Type B pancreatic cell (in vitro differentiated cells): ENCODE data around the gene PDPN. TPM values are rescaled to one million over a fixed set of nuclear protein-coding genes. Genes with fewer than 3 reads are reported as not detected.

ENCODE experiments used
- DNase-seq: peaks from one replicate; pipeline ENCODE4 v3.0.0; 2021; ENCODE audit warnings: mixed read lengths; ENCODE audit not compliant: unreplicated experiment; ENCODE audit errors: extremely low spot score
- H3K27ac Mint-ChIP-seq: 2 replicates; pipeline ENCODE4 v1.8.0; 2021; ENCODE audit warnings: mild to moderate bottlenecking, mixed read lengths
- H3K27me3 Mint-ChIP-seq: 2 replicates; pipeline ENCODE4 v1.8.0; 2021; ENCODE audit warnings: mixed read lengths
- H3K36me3 Mint-ChIP-seq: 2 replicates; pipeline ENCODE4 v1.8.0; 2021; ENCODE audit warnings: mixed read lengths
- H3K4me1 Mint-ChIP-seq: one replicate; pipeline ENCODE4 v1.8.0; 2021; ENCODE audit warnings: mixed read lengths; ENCODE audit not compliant: unreplicated experiment
- H3K4me3 Mint-ChIP-seq: 2 replicates; pipeline ENCODE4 v1.8.0; 2021; ENCODE audit warnings: mild to moderate bottlenecking, mixed read lengths
- H3K9me3 Mint-ChIP-seq: 2 replicates; pipeline ENCODE4 v1.8.0; 2021; ENCODE audit warnings: mixed read lengths
- CTCF ChIP-seq: fragments of 200-600 bp; sonication (generic); conservative IDR thresholded peaks from 2 replicates; pipeline ENCODE4 v1.5.0; 2021; ENCODE audit warnings: antibody characterized with exemption, mild to moderate bottlenecking
- total RNA-seq: library from RNA; stranded (reverse); gene quantifications from 2 replicates; pipeline ENCODE4 v1.2.1, GENCODE V29; 2021; ENCODE audit warnings: low replicate concordance

Gene PDPN
- total RNA-seq, 1 donor from 2014 or later, result 24.2 TPM

- no peak overlapping the region for H3K27ac Mint-ChIP-seq
- H3K4me1 Mint-ChIP-seq, result peaks cover 6% of the 10 kb centered on the region
- DNase-seq, result no peak
- H3K27me3 Mint-ChIP-seq, result no peaks in the 10 kb centered on the region
- TF ChIP-seq CTCF, result no peak
- H3K4me3 Mint-ChIP-seq, result no peak overlapping the region
- H3K36me3 Mint-ChIP-seq, result peaks cover 9% of the 10 kb centered on the region
- H3K9me3 Mint-ChIP-seq, result no peaks in the 10 kb centered on the region
Observed at GRCh38 chr1:13593511-13594131, 10.0 kb downstream of the PDPN start.

GRCh38 chr1:13595411-13595810, 11.8 kb downstream of the PDPN start:
- DNase-seq, result no peak
- no peak overlapping the region for H3K4me3 Mint-ChIP-seq
- peaks cover 11% of the 10 kb centered on the region for H3K4me1 Mint-ChIP-seq
- TF ChIP-seq CTCF, result no peak
- no peak overlapping the region for H3K27ac Mint-ChIP-seq
- peaks cover under 1% of the 10 kb centered on the region for H3K9me3 Mint-ChIP-seq
- H3K27me3 Mint-ChIP-seq, result no peaks in the 10 kb centered on the region
- peaks cover 9% of the 10 kb centered on the region for H3K36me3 Mint-ChIP-seq

GRCh38 chr1:13597166-13597565, 13.5 kb downstream of the PDPN start:
- Mint-ChIP-seq H3K9me3 (peaks cover 4% of the 10 kb centered on the region), H3K27ac (no peak overlapping the region), H3K36me3 (no peaks in the 10 kb centered on the region), H3K27me3 (no peaks in the 10 kb centered on the region), H3K4me3 (no peak overlapping the region), H3K4me1 (peaks cover 17% of the 10 kb centered on the region)
- no peak for DNase-seq
- no peak for TF ChIP-seq CTCF

- Mint-ChIP-seq H3K4me3 (no peak overlapping the region), H3K9me3 (peaks cover 4% of the 10 kb centered on the region), H3K27me3 (no peaks in the 10 kb centered on the region), H3K36me3 (no peaks in the 10 kb centered on the region), H3K27ac (peak overlapping the region; percentile 42), H3K4me1 (peaks cover 11% of the 10 kb centered on the region)
- DNase-seq, result no peak
- TF ChIP-seq CTCF, result no peak
Observed at GRCh38 chr1:13600762-13601453, 17.3 kb downstream of the PDPN start.

GRCh38 chr1:13604176-13604575, 20.5 kb downstream of the PDPN start:
- TF ChIP-seq CTCF, result no peak
- Mint-ChIP-seq H3K9me3 (peaks cover 4% of the 10 kb centered on the region), H3K4me3 (no peak overlapping the region), H3K27ac (no peak overlapping the region), H3K4me1 (peaks cover 11% of the 10 kb centered on the region), H3K27me3 (no peaks in the 10 kb centered on the region), H3K36me3 (peaks cover 4% of the 10 kb centered on the region)
- DNase-seq, result no peak
